Measurements from ENCODE around the gene BTNL8.

BTNL8 gene

DNA sequence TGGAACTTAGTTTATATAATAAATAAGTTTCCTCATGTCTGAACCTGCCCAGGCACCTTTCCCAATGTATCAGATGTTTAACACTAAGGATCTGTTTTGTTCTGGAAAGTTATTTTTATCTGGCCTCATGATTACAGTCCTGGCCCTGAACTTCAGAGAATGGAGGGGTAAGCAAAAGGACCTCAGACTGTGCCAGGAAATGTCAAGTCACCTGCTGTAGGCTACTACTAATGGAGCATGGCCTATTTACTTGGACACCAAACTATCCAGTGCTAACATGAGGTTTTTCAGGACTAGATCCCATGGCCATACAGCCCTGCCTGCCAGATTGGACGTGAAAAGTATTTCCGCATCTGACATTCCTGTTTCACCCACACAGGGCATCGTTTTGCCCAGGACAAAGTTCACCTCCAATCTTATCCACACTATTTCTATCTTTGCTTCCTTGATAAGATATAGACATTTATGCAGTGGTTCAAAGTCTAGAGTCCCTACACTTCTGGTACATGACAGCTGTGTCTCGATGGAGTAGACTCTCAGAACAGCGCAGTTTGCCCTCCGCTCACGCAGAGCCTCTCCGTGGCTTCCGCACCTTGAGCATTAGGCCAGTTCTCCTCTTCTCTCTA is at the start of gene BTNL8:
Gene BTNL8, plus strand, starts transcription at position 539 of the 626 bp plus-strand sequence. CDS start 152 bp downstream, outside the sequence.
- no peak for DNase-seq (ENCODE audit: low read depth)

DNA sequence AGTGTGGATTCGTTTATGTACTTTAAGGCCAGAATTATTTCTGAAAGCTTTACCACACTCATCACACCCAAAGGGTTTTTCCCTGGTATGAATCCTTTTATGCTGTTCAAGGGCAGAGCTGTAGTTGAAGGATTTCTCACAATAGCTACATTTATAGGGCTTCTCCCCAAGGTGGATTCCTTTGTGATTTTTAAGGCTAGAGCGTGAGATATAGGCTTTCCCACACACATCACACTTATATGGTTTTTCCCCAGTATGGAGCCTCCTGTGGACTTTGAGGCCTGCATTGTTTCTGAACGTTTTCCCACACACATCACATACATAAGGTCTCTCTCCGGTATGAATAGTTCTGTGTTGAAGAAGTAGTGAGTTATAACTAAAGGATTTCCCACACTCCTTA is 49.1 kb upstream of the BTNL8 start:
- no peak for DNase-seq (ENCODE audit: low read depth)

GRCh38 chr5:180850434-180851078 is 48.4 kb upstream of the BTNL8 start:
- no peak for DNase-seq (ENCODE audit: low read depth)

DNA sequence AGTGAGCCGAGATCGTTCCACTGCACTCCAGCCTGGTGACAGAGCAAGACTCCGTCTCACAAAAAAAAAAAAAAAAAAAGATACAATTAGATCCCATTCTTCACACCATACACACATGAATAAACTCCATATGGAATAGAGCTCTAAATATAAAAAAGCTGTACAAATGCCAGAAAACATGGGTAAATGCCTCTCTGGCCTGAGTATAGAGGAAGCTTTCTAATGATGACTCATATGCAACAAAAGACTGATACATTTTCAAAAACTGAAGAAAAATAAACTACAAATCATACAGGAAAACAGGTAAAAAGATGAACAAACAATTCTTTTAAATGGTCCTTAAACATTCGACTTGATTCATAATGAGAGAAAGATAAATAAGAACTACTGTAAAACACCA is 46.5 kb upstream of the BTNL8 start:
- DNase-seq (ENCODE audit: low read depth), result no peak

- DNase-seq (ENCODE audit: low read depth), result no peak
These were observed 45.7 kb upstream of the BTNL8 start for GRCh38 chr5:180853121-180853847.

GRCh38 chr5:180853848-180854176 is 45.1 kb upstream of the BTNL8 start:
- no peak for DNase-seq (ENCODE audit: low read depth)

- DNase-seq (ENCODE audit: low read depth), result no peak
These were observed 40.4 kb upstream of the BTNL8 start for GRCh38 chr5:180858586-180858985.

- peak; percentile 12 for DNase-seq (ENCODE audit: low read depth)
These were observed 38.6 kb upstream of the BTNL8 start for GRCh38 chr5:180860273-180860886.

- peak; percentile 79 for DNase-seq (ENCODE audit: low read depth)
These were observed 37.8 kb upstream of the BTNL8 start, which contains the start of gene ZFP62 for GRCh38 chr5:180860887-180861822. ZFP62 (minus strand) TSS chr5:180861276; CDS start chr5:180861219, 57 bp downstream.

- DNase-seq (ENCODE audit: low read depth), result no peak
These were observed 36.3 kb upstream of the BTNL8 start for GRCh38 chr5:180862645-180863044.

- DNase-seq (ENCODE audit: low read depth), result no peak
These were observed 32.8 kb upstream of the BTNL8 start for GRCh38 chr5:180865981-180866695.

- no peak for DNase-seq (ENCODE audit: low read depth)
These were observed 32.0 kb upstream of the BTNL8 start for GRCh38 chr5:180866985-180867384.

- peak; percentile 31 for DNase-seq (ENCODE audit: low read depth)
These were observed 30.0 kb upstream of the BTNL8 start for GRCh38 chr5:180868960-180869359.

DNA sequence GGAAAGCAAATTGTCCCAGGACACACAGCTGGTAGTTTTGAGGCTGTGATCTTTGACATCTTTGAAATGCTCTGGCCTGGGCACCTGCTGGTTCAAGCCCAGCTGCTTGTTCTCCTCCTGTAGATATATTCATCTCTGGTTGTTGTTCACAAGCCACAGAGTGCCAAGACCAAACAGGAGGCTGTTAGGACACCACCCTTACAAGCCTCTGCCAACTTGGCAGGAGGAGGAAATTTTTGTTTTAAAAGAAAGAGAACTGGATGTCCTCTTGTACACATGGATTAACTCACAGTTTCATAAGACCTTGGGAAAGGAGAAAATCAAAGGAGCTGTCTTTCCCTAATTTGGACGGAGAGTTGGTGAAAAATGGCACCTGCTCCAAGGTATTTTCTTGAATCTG is 29.4 kb upstream of the BTNL8 start:
- DNase-seq (ENCODE audit: low read depth), result no peak

DNA sequence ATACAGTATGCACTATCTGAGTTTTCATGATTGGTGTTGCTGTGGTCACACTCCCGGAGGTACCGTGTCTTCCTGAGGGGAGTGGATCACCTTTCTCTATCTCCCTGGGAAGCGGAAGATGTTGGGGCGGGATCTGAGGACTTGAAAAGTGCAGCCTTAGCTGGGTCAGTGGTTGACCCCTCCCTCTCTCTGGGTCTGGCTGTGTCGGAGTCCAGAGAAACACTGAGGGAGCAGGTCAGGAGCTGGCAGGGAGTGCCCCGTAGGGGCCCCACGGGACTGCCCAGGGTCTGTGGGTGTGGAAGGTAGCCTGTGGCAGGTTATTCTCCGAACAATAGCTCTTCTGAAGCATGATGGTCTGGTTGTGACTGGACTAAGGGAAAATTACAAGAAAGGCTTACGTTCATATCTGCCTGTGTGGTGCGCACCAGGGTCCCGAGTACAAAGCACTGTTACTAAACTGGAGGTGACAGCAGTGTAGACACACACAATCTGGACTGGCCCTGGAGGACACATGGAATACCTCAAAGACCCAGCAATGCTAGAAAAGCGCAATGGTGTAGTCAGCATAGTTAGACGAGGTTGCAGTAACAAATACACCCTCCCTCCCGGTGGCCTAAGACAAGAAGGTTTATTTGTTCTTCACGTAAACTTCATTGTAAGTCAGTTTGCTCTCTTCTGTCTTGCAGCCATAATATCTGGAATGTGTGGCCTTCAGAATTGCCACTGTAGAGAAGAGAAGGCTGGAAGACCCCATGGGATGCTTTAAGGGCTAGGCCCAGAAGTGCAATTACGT is 28.5 kb upstream of the BTNL8 start:
- DNase-seq (ENCODE audit: low read depth), result no peak

GRCh38 chr5:180872419-180872818 is 26.5 kb upstream of the BTNL8 start:
- DNase-seq (ENCODE audit: low read depth), result no peak

DNA sequence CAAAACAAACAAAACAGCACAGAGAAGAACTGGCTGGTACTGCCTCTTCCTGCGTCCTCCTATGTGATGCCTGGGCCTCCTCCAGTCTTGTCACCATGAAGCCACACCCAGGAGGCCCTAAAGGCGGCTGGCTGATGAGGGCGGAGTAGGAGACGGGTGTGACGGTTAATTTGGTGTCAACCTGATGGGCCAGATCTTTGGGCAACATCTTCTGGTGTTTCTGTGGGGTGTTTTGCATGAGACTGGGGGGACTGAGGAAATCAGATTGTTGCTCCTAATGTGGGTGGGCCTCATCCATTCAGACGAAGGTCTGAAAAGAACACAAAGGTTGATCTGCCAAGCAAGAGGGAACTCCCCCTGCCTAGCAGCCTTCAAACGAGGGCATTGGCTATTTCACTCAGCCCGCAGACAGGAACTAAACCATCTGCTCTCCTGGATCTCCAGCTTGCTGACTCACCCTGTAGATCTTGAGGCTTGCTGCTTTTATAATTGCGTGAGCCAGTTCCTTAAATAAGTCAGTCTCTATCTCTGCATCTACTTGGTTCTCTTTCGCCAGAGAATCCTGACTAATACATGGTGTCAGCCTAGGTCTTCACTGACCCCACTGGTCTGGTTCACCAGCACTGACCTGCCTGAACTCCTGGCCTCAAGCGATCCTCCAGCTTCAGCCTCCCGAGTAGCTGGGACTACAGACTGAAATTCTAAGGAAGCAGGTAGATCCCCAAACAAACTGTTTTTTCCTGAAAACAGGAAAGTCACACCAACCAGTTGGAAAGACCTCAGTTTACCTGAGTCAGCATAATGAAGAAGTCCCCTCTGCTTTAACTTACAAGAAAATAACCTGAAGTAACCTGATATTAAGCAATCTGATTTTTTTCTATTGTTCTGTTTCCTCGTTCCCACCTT is 25.1 kb upstream of the BTNL8 start:
- no peak for DNase-seq (ENCODE audit: low read depth)

GRCh38 chr5:180874804-180875582 is 24.0 kb upstream of the BTNL8 start:
- DNase-seq (ENCODE audit: low read depth), result no peak

All from activated T-helper 9 cell treated with anti-CD3 and anti-CD28 coated beads, Interleukin-2, amount 50 U/mL, for 16 hours (primary cell).